GM12865 (cell line): Measurements from ENCODE around the gene ZNF778.
A peak's percentile ranks its signal among the peaks of the same experiment; 100 is the strongest.

ENCODE experiments used
- DNase-seq: peaks from one replicate; pipeline ENCODE4 v3.0.0; 2010; ENCODE audit warnings: low read depth
- H3K4me3 ChIP-seq: 2 replicates; pipeline ENCODE4 v1.5.1; 2011; ENCODE audit warnings: mild to moderate bottlenecking, low read depth, low read length, control low read depth
- TF ChIP-seq, protein P1 (sequence below): IDR thresholded peaks from 2 replicates; pipeline ENCODE4 v1.5.1; 2011; ENCODE audit warnings: low read length, control low read depth, low read depth, inconsistent platforms; ENCODE audit not compliant: insufficient read depth; ENCODE audit errors: missing control alignments

Gene ZNF778

DNA sequence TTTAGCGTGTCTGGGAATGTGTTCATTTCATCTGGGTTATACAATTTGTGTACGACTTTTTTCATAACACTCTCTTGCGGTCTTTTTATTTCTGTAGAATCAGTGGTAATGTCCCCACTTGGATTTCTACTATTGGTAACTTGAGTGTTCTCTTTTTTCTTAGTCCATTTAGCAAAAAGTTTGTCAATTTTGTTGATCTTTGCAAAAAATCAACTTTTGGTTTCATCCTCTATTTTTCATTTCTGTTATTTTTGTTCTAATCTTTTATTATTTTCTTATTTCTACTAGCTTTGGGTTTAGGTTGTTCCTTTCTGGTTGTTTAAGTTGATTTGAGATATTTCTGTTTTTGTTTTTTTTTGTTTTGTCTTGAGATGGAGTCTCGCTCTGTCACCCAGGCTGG lies 9.5 kb upstream of the ZNF778 start:
- TF ChIP-seq, protein P1, sequence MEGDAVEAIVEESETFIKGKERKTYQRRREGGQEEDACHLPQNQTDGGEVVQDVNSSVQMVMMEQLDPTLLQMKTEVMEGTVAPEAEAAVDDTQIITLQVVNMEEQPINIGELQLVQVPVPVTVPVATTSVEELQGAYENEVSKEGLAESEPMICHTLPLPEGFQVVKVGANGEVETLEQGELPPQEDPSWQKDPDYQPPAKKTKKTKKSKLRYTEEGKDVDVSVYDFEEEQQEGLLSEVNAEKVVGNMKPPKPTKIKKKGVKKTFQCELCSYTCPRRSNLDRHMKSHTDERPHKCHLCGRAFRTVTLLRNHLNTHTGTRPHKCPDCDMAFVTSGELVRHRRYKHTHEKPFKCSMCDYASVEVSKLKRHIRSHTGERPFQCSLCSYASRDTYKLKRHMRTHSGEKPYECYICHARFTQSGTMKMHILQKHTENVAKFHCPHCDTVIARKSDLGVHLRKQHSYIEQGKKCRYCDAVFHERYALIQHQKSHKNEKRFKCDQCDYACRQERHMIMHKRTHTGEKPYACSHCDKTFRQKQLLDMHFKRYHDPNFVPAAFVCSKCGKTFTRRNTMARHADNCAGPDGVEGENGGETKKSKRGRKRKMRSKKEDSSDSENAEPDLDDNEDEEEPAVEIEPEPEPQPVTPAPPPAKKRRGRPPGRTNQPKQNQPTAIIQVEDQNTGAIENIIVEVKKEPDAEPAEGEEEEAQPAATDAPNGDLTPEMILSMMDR = no peak
- no peak for DNase-seq
- no peak overlapping the region for H3K4me3 ChIP-seq

DNA sequence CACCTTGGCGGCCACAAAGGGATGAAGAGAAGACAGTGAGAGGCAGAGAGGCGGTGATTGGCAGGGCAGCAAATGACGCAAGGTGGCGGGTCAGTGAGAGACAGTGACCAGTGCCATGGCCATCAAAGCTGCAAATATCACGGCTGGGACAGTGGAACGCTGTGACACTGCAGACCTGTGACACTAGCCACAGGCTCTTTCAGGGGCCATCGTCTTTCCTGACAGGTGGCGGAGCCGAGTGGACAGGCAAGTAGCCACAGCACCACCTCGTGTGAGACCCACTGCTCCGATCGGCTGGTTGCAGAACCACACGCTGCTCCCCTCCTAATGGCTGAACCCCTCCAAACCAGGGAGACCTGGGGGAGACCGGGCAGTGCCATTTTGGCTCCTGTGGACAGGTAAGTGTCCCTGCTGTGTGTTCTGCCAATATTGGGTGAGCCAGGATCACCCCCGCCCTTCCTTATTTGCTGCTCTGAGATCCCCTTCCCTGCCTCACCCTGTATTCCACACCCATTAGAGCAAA lies 7.9 kb upstream of the ZNF778 start:
- no peak overlapping the region for H3K4me3 ChIP-seq
- TF ChIP-seq, protein P1 = no peak
- no peak for DNase-seq

DNA sequence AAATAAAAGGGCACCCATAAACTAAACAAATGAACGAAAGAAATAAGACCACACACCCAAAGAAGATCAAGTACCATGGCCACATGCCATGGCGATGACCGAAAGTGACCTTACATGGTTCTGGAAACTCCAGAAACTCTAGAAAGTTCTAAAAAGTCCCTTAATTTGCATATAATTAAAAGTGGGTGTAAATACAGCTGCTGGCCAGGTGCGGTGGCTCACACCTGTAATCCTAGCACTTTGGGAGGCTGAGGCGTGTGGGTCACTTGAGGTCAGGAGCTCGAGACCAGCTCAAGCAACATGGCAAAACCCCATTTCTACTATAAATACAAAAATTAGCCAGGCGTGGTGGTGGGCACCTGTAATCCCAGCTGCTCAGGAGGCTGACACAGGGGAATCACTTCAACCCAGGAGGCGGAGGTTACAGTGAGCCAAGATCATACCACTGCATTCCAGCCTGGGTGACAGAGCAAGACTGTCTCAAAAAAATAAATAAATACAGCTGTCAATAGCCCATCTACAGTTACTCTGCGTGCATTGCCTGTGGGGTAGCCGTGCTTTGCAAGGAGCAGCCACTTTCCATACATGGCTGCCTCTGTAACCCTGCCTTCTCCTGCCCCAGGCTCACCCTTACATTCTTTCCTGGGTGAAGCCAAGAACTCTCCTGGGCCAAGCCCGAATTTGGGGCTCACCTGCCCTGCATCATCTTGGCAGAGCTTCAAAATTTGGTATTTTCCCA lies 7.2 kb upstream of the ZNF778 start:
- H3K4me3 ChIP-seq = no peak overlapping the region
- TF ChIP-seq, protein P1 = no peak
- DNase-seq = no peak

DNA sequence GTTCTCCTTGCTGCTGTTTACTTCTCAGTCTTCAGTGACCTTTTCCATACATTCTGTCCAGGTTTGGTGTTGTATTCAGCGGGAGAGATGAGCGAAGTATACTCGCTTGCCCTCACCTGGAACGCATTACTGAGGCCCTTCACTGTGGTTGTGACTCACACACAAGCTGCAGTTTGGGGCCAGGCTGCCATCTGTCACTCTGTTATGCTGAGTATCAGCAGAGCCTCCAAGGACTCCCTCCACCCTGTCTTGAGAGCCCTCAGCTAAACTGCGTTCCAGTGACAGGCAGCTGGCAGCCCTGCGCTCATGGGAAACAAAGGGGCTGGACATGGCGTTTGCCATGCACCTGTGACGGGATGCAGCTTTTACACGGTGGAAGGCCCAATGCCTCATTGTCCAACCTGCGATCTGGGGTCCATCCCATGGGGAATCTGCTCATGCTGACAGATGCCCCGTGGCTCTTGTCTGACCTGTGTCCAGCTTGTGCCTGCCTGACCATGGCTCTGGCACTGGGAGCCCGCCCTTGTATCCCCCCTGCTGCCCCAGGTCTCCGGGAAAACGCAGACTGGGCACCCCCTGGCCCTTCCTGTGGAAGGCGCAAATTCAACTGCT lies 6.5 kb upstream of the ZNF778 start:
- no peak for DNase-seq
- no peak overlapping the region for H3K4me3 ChIP-seq
- TF ChIP-seq, protein P1 = no peak

DNA sequence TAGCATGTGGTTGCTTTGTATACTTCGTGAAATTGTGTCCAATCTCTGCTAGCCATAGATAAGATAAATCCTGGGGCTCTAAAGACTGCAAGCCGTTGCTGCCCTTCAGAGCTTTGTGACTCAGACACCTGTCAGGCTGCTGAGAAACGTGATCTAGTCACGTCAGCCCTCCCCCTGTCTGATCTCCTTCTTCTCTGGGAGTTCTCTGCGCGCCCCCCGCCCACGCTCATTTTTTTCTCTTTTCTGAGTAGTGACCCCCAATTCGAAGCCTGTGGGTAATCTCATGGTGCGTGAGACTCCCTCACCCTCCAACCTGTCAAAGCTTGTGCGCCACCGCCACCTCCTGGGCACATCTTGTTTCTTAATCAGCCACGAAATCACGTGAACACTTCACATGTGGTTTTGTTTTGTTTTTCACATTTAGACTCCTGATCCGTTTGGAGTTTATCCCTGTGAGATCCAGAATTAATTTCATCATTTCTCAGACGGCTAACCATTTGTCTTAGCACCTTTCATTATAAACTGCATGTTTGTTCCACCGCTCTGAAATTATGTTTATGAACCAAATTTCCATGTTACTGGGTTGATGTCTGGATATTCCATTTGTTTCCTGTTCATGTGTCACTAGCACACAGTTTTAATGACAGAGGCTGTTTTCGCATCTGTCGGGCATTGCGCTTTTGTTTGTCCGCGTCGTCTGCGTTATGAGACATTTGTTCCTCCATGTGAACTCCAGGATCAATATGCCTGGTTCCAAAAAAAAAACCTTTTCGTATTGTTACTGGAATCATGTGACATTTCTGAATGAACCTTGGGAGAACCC lies 977 bp upstream of the ZNF778 start:
- DNase-seq = peak; percentile 84
- TF ChIP-seq, protein P1 = peak; percentile 75
- peak overlapping the region; percentile 73 for H3K4me3 ChIP-seq

DNA sequence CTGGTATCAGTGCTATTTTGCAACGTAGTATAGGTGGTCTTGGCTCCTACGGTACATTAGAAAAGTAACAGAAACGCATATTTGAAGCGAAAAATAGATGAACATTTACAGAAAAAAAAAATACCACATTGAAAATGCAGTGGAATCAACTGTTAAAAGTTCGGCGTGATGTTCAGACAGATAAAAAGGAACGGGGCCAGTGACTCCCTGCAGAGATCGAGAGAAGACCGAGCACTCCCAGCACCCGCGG lies 440 bp upstream of the ZNF778 start:
- TF ChIP-seq, protein P1 = no peak
- H3K4me3 ChIP-seq = peak overlapping the region; percentile 73
- DNase-seq = no peak
